HepG2 (cell line): ENCODE measurements around the gene CD7. TPM values are rescaled to one million over a fixed set of nuclear protein-coding genes. Genes with fewer than 3 reads are reported as not detected.

Source experiments
- CAMTA2 ChIP-seq: sonication (generic); formaldehyde crosslinking; IDR thresholded peaks from 2 replicates; pipeline ENCODE4 v1.4.0; 2020; ENCODE audit warnings: mild to moderate bottlenecking, missing genetic modification reagents, borderline replicate concordance
- FOXK1 ChIP-seq: sonication (generic); formaldehyde crosslinking; IDR thresholded peaks from 2 replicates; pipeline ENCODE4 v1.4.0; 2020; ENCODE audit warnings: low read depth, missing genetic modification reagents, borderline replicate concordance
- HNF4G ChIP-seq, 2 experiments: sonication (generic) in 1 of 2; formaldehyde crosslinking in 1 of 2; IDR thresholded peaks; 2 replicates each; pipeline versions ENCODE4 v1.4.0 to v1.6.1; 2011 to 2020; ENCODE audit warnings: borderline replicate concordance in 2 of 2, low read depth in 2 of 2, mild to moderate bottlenecking in 2 of 2, low read length in 1 of 2, missing genetic modification reagents in 1 of 2, moderate library complexity in 1 of 2
- KDM3A ChIP-seq: IDR thresholded peaks from 2 replicates; pipeline ENCODE4 v1.6.1; 2018; ENCODE audit warnings: low read depth, missing compliant biosample characterization
- KDM6A ChIP-seq: IDR thresholded peaks from 2 replicates; pipeline ENCODE4 v1.6.1; 2016; ENCODE audit warnings: low read depth
- MXD4 ChIP-seq: IDR thresholded peaks from 2 replicates; pipeline ENCODE4 v1.6.1; 2016; ENCODE audit warnings: mild to moderate bottlenecking, missing biosample characterization, missing genetic modification reagents
- NR1H2 ChIP-seq: sonication (generic); formaldehyde crosslinking; IDR thresholded peaks from 2 replicates; pipeline ENCODE4 v1.8.1; 2022; ENCODE audit warnings: low read depth, missing genetic modification reagents, borderline replicate concordance
- SIN3A ChIP-seq: IDR thresholded peaks from 2 replicates; pipeline ENCODE4 v1.6.1; 2011; ENCODE audit warnings: low read depth, mild to moderate bottlenecking, control low read depth, low read length, borderline replicate concordance
- TSC22D2 ChIP-seq: sonication (generic); formaldehyde crosslinking; IDR thresholded peaks from 2 replicates; pipeline ENCODE4 v1.5.1; 2020; ENCODE audit warnings: missing genetic modification reagents, mild to moderate bottlenecking, borderline replicate concordance
- XRCC5 ChIP-seq: fragments of 200-400 bp; formaldehyde crosslinking; optimal IDR thresholded peaks from 2 replicates; pipeline ENCODE3; 2017; ENCODE audit warnings: mild to moderate bottlenecking, low read length
- ZBTB38 ChIP-seq: sonication (generic); formaldehyde crosslinking; IDR thresholded peaks from 2 replicates; pipeline ENCODE4 v1.5.1; 2020; ENCODE audit warnings: mild to moderate bottlenecking, missing genetic modification reagents
- ZNF337 ChIP-seq: sonication (generic); formaldehyde crosslinking; IDR thresholded peaks from 2 replicates; pipeline ENCODE4 v1.5.1; 2020; ENCODE audit warnings: missing genetic modification reagents, low read depth, mild to moderate bottlenecking, borderline replicate concordance
- ZNF431 ChIP-seq: sonication (generic); formaldehyde crosslinking; IDR thresholded peaks from 2 replicates; pipeline ENCODE4 v1.9.0; 2022; ENCODE audit warnings: missing genetic modification reagents, low read depth, mild to moderate bottlenecking, borderline replicate concordance
- ZNF550 ChIP-seq: sonication (generic); formaldehyde crosslinking; IDR thresholded peaks from 2 replicates; pipeline ENCODE4 v1.4.0; 2020; ENCODE audit warnings: mild to moderate bottlenecking, missing genetic modification reagents, borderline replicate concordance
- polyA plus RNA-seq, 8 experiments: library from polyadenylated mRNA; depleted of rRNA in 3 of 8; stranded (reverse) in 7 of 8; unstranded in 1 of 8; fragments of >200 nt; fragmentation: Illumina TruSeq in 4 of 8; extraction: Trizol in 4 of 8; gene quantifications; 2 replicates each; pipeline versions ENCODE4 v1.2.1 to v1.2.3, GENCODE V29; 2011 to 2016; ENCODE audit warnings: low read depth in 4 of 8, missing spikeins in 1 of 8, mixed read lengths in 1 of 8; ENCODE audit not compliant: insufficient read depth in 1 of 8
- total RNA-seq, 5 experiments: library from RNA; depleted of rRNA; stranded (reverse); fragments of >200 nt; fragmentation: Illumina TruSeq; extraction: Trizol; gene quantifications; 2 replicates each; pipeline ENCODE4 v1.2.3, GENCODE V29; 2016; ENCODE audit warnings: low read depth in 1 of 5
- TF ChIP-seq, protein P1 (sequence below): sonication (generic); formaldehyde crosslinking; IDR thresholded peaks from 2 replicates; pipeline ENCODE4 v1.9.0; 2022; ENCODE audit warnings: missing genetic modification reagents, mild to moderate bottlenecking, borderline replicate concordance
- TF ChIP-seq, protein P2 (sequence below): sonication (generic); formaldehyde crosslinking; IDR thresholded peaks from 2 replicates; pipeline ENCODE4 v1.4.0; 2020; ENCODE audit warnings: mild to moderate bottlenecking, missing genetic modification reagents
- TF ChIP-seq, protein P3 (sequence below): IDR thresholded peaks from 2 replicates; pipeline ENCODE4 v1.6.1; 2018; ENCODE audit warnings: missing genetic modification reagents, mild to moderate bottlenecking, missing compliant biosample characterization
- TF ChIP-seq, protein P4 (sequence below): sonication (generic); formaldehyde crosslinking; IDR thresholded peaks from 2 replicates; pipeline ENCODE4 v1.4.0; 2020; ENCODE audit warnings: missing genetic modification reagents, borderline replicate concordance

CD7 gene
- total and polyA plus RNA-seq, 2 of the 13 experiments (the other 11 are each of a cell fraction or from before 2014, with no cell fraction given) = 67.6 to 76.4 TPM

DNA sequence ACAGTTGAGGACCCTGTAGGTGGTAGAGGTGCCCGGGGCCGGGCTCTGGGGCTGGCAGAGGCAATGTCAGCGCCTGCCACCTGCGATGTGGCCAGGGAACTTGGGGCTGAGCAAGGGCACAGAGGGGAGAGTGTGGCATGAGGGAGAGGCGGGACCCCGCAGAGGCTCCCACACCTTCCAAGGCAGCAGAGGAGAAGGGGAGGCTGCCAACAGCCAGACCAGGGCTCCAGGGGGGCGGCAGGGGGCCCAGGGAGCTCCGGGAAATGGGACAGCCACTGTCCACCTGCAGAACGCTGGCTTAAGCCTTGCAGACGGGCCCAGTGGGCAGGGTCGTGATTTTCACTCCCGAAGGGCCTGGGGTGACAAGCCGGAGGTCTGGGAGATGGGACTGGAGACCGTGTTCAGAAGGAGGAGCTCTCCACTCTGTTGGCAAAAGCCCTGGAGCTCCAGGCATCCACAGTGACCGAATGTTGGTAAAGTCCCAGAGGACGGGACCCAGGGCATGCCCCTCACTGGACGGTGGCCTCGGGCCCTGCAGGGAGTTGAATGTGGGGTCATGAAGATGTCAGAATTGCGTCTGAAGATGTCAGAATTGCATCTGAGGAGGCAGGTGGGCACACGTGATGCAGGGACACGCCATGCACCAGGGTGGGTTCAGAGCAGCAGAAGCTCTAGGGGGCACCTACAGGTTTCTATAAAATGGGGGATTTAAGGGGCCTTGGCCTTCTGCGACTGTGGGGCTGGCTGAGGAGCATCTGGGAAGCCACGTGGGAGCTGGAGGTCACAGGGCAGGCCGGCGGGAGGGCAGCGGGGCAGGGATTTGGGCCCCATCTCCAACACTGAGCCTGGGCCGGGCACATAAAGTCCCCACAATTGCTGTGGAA lies 18.6 kb downstream of the CD7 start (continued):
- TF ChIP-seq, protein P1, sequence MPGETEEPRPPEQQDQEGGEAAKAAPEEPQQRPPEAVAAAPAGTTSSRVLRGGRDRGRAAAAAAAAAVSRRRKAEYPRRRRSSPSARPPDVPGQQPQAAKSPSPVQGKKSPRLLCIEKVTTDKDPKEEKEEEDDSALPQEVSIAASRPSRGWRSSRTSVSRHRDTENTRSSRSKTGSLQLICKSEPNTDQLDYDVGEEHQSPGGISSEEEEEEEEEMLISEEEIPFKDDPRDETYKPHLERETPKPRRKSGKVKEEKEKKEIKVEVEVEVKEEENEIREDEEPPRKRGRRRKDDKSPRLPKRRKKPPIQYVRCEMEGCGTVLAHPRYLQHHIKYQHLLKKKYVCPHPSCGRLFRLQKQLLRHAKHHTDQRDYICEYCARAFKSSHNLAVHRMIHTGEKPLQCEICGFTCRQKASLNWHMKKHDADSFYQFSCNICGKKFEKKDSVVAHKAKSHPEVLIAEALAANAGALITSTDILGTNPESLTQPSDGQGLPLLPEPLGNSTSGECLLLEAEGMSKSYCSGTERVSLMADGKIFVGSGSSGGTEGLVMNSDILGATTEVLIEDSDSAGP (CRISPR knock-in tag) = peak; percentile 82
- TF ChIP-seq FOXK1 (CRISPR knock-in tag) (no peak), XRCC5 (no peak), ZNF337 (peak; percentile 58; the same call in 1 of the 2 replicates), KDM3A (peak; percentile 23; the same call in 1 of the 2 replicates), HNF4G (IDR thresholded peaks at IDR 0.05; ENCODE audit: borderline replicate concordance, low read depth, low read length) (no peak), HNF4G (CRISPR knock-in tag; IDR thresholded peaks at IDR 0.05; ENCODE audit: borderline replicate concordance, low read depth) (no peak), NR1H2 (CRISPR knock-in tag) (no peak), ZNF550 (CRISPR knock-in tag) (no peak), SIN3A (no peak), ZBTB38 (CRISPR knock-in tag) (no peak), CAMTA2 (CRISPR knock-in tag) (peak; percentile 25; the same call in 1 of the 2 replicates), MXD4 (CRISPR knock-in tag) (no peak), TSC22D2 (CRISPR knock-in tag) (peak; percentile 82), KDM6A (no peak), ZNF431 (CRISPR knock-in tag) (no peak)
- TF ChIP-seq, protein P2, sequence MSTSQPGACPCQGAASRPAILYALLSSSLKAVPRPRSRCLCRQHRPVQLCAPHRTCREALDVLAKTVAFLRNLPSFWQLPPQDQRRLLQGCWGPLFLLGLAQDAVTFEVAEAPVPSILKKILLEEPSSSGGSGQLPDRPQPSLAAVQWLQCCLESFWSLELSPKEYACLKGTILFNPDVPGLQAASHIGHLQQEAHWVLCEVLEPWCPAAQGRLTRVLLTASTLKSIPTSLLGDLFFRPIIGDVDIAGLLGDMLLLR (CRISPR knock-in tag) = 0 out of 2 replicates have a peak, but pooled peaks have one; percentile 30
- TF ChIP-seq, protein P3, sequence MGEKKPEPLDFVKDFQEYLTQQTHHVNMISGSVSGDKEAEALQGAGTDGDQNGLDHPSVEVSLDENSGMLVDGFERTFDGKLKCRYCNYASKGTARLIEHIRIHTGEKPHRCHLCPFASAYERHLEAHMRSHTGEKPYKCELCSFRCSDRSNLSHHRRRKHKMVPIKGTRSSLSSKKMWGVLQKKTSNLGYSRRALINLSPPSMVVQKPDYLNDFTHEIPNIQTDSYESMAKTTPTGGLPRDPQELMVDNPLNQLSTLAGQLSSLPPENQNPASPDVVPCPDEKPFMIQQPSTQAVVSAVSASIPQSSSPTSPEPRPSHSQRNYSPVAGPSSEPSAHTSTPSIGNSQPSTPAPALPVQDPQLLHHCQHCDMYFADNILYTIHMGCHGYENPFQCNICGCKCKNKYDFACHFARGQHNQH (CRISPR knock-in tag) = no peak; the same call in 1 of the 2 replicates
- TF ChIP-seq, protein P4, sequence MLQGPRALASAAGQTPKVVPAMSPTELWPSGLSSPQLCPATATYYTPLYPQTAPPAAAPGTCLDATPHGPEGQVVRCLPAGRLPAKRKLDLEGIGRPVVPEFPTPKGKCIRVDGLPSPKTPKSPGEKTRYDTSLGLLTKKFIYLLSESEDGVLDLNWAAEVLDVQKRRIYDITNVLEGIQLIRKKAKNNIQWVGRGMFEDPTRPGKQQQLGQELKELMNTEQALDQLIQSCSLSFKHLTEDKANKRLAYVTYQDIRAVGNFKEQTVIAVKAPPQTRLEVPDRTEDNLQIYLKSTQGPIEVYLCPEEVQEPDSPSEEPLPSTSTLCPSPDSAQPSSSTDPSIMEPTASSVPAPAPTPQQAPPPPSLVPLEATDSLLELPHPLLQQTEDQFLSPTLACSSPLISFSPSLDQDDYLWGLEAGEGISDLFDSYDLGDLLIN (CRISPR knock-in tag) = 0 out of 2 replicates have a peak, but pooled peaks have one; percentile 60
